Hepatocyte (in vitro differentiated cells): ENCODE measurements around the gene TWNK. TPM values are rescaled to one million over a fixed set of nuclear protein-coding genes. Genes with fewer than 3 reads are reported as not detected.
A peak's percentile ranks its signal among the peaks of the same experiment; 100 is the strongest.

Source experiments
- DNase-seq: peaks from one replicate; pipeline ENCODE4 v3.0.0-alpha.2; 2016; ENCODE audit warnings: low spot score
- H2AFZ ChIP-seq: fragments of 200-600 bp; sonication (generic); 2 replicates; pipeline ENCODE4 v1.6.0; 2016; ENCODE audit warnings: antibody characterized with exemption, mild to moderate bottlenecking
- H3K27ac ChIP-seq: fragments of 200-600 bp; sonication (generic); 2 replicates; pipeline ENCODE4 v1.5.1; 2016; ENCODE audit warnings: mild to moderate bottlenecking
- H3K27me3 ChIP-seq: fragments of 200-600 bp; sonication (generic); 2 replicates; pipeline ENCODE4 v1.6.1; 2016
- H3K36me3 ChIP-seq: fragments of 200-600 bp; sonication (generic); replicated peaks from 2 replicates; pipeline ENCODE4 v1.5.1; 2016; ENCODE audit warnings: low read depth; ENCODE audit not compliant: insufficient read depth
- H3K4me1 ChIP-seq: fragments of 200-600 bp; sonication (generic); 2 replicates; pipeline ENCODE4 v1.5.1; 2016; ENCODE audit warnings: mild to moderate bottlenecking, moderate library complexity; ENCODE audit not compliant: insufficient read depth
- H3K4me2 ChIP-seq: fragments of 200-600 bp; sonication (generic); 2 replicates; pipeline ENCODE4 v1.6.0; 2016
- H3K4me3 ChIP-seq: fragments of 200-600 bp; sonication (generic); 2 replicates; pipeline ENCODE4 v1.5.1; 2016; ENCODE audit warnings: mild to moderate bottlenecking
- H3K79me2 ChIP-seq: fragments of 200-600 bp; sonication (generic); 2 replicates; pipeline ENCODE4 v1.6.0; 2017; ENCODE audit warnings: mild to moderate bottlenecking
- H3K9me2 ChIP-seq: fragments of 200-600 bp; sonication (generic); replicated peaks from 2 replicates; pipeline ENCODE4 v1.6.0; 2017; ENCODE audit warnings: mild to moderate bottlenecking; ENCODE audit not compliant: insufficient read depth
- H3K9me3 ChIP-seq: fragments of 200-600 bp; sonication (generic); 2 replicates; pipeline ENCODE4 v1.5.1; 2016; ENCODE audit warnings: low read depth, mild to moderate bottlenecking
- H4K20me1 ChIP-seq: fragments of 200-600 bp; sonication (generic); 2 replicates; pipeline ENCODE4 v1.6.0; 2016; ENCODE audit warnings: mild to moderate bottlenecking; ENCODE audit not compliant: insufficient read depth, poor library complexity, severe bottlenecking
- EZH2 ChIP-seq: fragments of 200-600 bp; sonication (generic); IDR thresholded peaks from 2 replicates; pipeline ENCODE4 v1.6.1; 2016; ENCODE audit warnings: antibody characterized with exemption, mild to moderate bottlenecking, borderline replicate concordance
- EZH2phosphoT487 ChIP-seq: fragments of 200-600 bp; sonication (generic); IDR thresholded peaks from one replicate; pipeline ENCODE4 v1.6.1; 2018; ENCODE audit warnings: antibody characterized with exemption, mild to moderate bottlenecking, low read depth, moderate library complexity; ENCODE audit not compliant: unreplicated experiment, severe bottlenecking
- WGBS: methylation state at CpG from one replicate; pipeline ENCODE4 v1.1.6; 2016; ENCODE audit warnings: low lambda C conversion rate; ENCODE audit errors: missing lambda C conversion rate; 5-methylcytosine and 5-hydroxymethylcytosine counted together
- polyA plus RNA-seq: library from polyadenylated mRNA; unstranded; fragments of >200 nt; fragmentation: Nextera tagmentation; extraction: Ambion mirVana; gene quantifications from 2 replicates; pipeline ENCODE4 v1.2.1, GENCODE V29; 2016
- total RNA-seq: library from RNA; depleted of rRNA; stranded (reverse); fragments of >200 nt; gene quantifications from 2 replicates; pipeline ENCODE4 v1.2.3, GENCODE V29; 2014
- TF ChIP-seq, protein P1 (sequence below): fragments of 200-600 bp; sonication (generic); IDR thresholded peaks from 2 replicates; pipeline ENCODE4 v1.5.1; 2016; ENCODE audit warnings: antibody characterized with exemption, mild to moderate bottlenecking; ENCODE audit not compliant: poor library complexity

TWNK gene
- total and polyA plus RNA-seq, 2 experiments from 2014 or later: 4.0 to 5.0 TPM

DNA sequence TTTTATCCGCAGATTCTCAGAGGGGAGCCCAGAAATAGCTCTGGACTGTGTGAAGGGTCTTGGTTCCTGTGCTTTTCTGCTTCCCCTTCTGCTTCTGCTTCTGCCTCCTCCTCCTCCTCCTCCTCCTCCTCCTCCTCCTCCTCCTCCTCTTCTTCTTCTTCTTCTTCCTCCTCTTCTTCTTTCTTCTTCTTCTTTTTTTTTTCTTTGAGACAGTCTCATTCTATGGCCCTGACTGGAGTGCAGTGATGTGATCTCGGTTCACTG is 32.0 kb downstream of the TWNK start:
- H3K27ac ChIP-seq: no peak overlapping the region
- H3K9me2 ChIP-seq: no peaks in the 10 kb centered on the region
- H3K4me1 ChIP-seq: peaks cover 9% of the 10 kb centered on the region
- peak overlapping the region; percentile 69 for H3K4me2 ChIP-seq
- H3K4me3 ChIP-seq: no peak overlapping the region
- TF ChIP-seq, protein P1, sequence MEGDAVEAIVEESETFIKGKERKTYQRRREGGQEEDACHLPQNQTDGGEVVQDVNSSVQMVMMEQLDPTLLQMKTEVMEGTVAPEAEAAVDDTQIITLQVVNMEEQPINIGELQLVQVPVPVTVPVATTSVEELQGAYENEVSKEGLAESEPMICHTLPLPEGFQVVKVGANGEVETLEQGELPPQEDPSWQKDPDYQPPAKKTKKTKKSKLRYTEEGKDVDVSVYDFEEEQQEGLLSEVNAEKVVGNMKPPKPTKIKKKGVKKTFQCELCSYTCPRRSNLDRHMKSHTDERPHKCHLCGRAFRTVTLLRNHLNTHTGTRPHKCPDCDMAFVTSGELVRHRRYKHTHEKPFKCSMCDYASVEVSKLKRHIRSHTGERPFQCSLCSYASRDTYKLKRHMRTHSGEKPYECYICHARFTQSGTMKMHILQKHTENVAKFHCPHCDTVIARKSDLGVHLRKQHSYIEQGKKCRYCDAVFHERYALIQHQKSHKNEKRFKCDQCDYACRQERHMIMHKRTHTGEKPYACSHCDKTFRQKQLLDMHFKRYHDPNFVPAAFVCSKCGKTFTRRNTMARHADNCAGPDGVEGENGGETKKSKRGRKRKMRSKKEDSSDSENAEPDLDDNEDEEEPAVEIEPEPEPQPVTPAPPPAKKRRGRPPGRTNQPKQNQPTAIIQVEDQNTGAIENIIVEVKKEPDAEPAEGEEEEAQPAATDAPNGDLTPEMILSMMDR: no peak
- TF ChIP-seq EZH2phosphoT487: no peak
- no peak for TF ChIP-seq EZH2
- WGBS: 53% methylated on average over 2 of the region's 2 CpGs
- no peaks in the 10 kb centered on the region for H4K20me1 ChIP-seq
- H3K27me3 ChIP-seq: peaks cover 4% of the 10 kb centered on the region
- no peaks in the 10 kb centered on the region for H3K79me2 ChIP-seq
- H3K9me3 ChIP-seq: no peaks in the 10 kb centered on the region
- H3K36me3 ChIP-seq: no peaks in the 10 kb centered on the region
- H2AFZ ChIP-seq: no peak overlapping the region
- DNase-seq: no peak

DNA sequence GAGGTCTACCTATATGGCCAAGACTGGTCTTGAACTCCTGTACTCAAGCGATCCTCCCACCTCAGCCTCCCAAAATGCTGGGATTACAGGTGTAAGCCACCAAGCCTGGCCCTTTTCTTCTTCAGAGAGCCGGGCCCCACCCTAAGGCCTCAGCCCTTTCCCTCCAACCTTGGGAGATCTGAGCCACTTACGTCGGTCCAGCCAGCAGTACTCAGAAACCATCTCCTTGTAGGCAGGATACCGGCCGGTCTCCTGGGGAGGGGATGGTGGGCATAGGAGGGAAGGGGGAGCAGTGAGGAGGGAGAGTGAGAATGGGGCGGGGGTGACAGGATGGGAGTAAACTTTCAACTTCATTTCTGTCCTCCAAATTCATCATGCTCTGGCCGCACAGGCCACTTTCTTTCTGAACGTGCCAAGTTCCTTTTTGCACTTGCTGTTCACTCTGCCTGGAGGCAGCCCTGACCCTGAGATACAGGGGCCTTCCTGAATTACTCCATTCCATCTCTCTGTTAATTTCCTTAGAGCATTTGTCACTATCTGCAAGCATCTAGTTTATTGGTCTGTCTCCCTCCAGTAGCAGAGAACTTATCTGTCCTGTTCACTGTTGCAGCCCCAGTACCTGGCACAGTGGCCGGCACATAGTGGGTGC is 33.2 kb downstream of the TWNK start:
- H3K4me2 ChIP-seq: no peak overlapping the region
- H3K27ac ChIP-seq: no peak overlapping the region
- peaks cover 4% of the 10 kb centered on the region for H3K27me3 ChIP-seq
- no peaks in the 10 kb centered on the region for H3K9me3 ChIP-seq
- H4K20me1 ChIP-seq: no peaks in the 10 kb centered on the region
- H3K4me3 ChIP-seq: no peak overlapping the region
- TF ChIP-seq, protein P1: no peak
- TF ChIP-seq EZH2phosphoT487: no peak
- no peak for TF ChIP-seq EZH2
- H3K36me3 ChIP-seq: no peaks in the 10 kb centered on the region
- no peak overlapping the region for H2AFZ ChIP-seq
- H3K9me2 ChIP-seq: no peaks in the 10 kb centered on the region
- H3K79me2 ChIP-seq: no peaks in the 10 kb centered on the region
- DNase-seq: no peak
- H3K4me1 ChIP-seq: peaks cover 9% of the 10 kb centered on the region
- WGBS: 82% methylated on average over 10 of the region's 10 CpGs

DNA sequence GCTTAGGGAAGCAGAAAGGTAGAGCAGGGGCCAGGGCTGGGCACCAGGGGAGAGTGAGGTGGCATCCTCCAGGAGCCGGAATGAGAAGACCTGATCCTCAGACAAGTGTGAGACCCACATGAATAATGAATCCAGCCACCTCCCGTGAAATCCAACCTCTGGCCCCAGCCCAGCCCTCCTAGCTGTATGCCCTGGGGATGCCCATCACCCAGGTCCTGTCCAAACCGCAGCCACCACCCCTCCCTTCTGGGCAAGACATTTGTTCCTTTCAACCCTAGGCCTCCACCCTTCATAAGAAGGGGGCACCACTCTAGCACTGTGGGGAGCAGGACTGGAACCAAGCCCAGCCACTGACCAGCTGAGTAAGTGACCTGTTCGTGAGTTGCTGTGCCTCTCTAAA is 33.9 kb downstream of the TWNK start:
- H2AFZ ChIP-seq: no peak overlapping the region
- peaks cover 4% of the 10 kb centered on the region for H3K27me3 ChIP-seq
- WGBS: 82% methylated on average over 4 of the region's 4 CpGs
- no peaks in the 10 kb centered on the region for H4K20me1 ChIP-seq
- H3K9me2 ChIP-seq: no peaks in the 10 kb centered on the region
- H3K4me2 ChIP-seq: no peak overlapping the region
- H3K79me2 ChIP-seq: no peaks in the 10 kb centered on the region
- no peak overlapping the region for H3K4me3 ChIP-seq
- TF ChIP-seq, protein P1: no peak
- TF ChIP-seq EZH2 (no peak), EZH2phosphoT487 (no peak)
- no peak for DNase-seq
- H3K36me3 ChIP-seq: no peaks in the 10 kb centered on the region
- no peaks in the 10 kb centered on the region for H3K9me3 ChIP-seq
- no peak overlapping the region for H3K27ac ChIP-seq
- H3K4me1 ChIP-seq: peaks cover 9% of the 10 kb centered on the region
